RWPE2 (cell line): ENCODE measurements around the gene JAML.

Experiments used
- ATAC-seq: fragments of 200-7000 bp; cut with Tn5 transposase; 3 replicates; pipeline ENCODE4 v1.9.1; 2021; ENCODE audit warnings: low read depth
- DNase-seq: peaks from one replicate; pipeline ENCODE4 v3.0.0-alpha.2; 2020; ENCODE audit warnings: low spot score
- H3K27ac ChIP-seq: fragments of 450-650 bp; 2 replicates; pipeline ENCODE4 v1.5.1; 2017; ENCODE audit warnings: mild to moderate bottlenecking; ENCODE audit not compliant: poor library complexity, severe bottlenecking
- H3K27me3 ChIP-seq: fragments of 250-450 bp; sonication (Bioruptor Pico); 2 replicates; pipeline ENCODE4 v1.5.1; 2021; ENCODE audit warnings: mild to moderate bottlenecking, moderate library complexity; ENCODE audit not compliant: insufficient read depth, poor library complexity, severe bottlenecking
- H3K36me3 ChIP-seq: fragments of 250-450 bp; sonication (Bioruptor Pico); 2 replicates; pipeline ENCODE4 v1.5.1; 2020; ENCODE audit warnings: low read depth, mild to moderate bottlenecking, moderate library complexity
- H3K4me1 ChIP-seq: fragments of 250-450 bp; sonication (Bioruptor Pico); 2 replicates; pipeline ENCODE4 v1.5.1; 2021; ENCODE audit warnings: mild to moderate bottlenecking, moderate library complexity; ENCODE audit not compliant: insufficient read depth, poor library complexity, severe bottlenecking
- H3K4me3 ChIP-seq: fragments of 250-450 bp; sonication (Bioruptor Pico); 2 replicates; pipeline ENCODE4 v1.5.1; 2021; ENCODE audit warnings: mild to moderate bottlenecking, moderate library complexity; ENCODE audit not compliant: severe bottlenecking
- H3K9me3 ChIP-seq: fragments of 250-450 bp; sonication (Bioruptor Pico); 2 replicates; pipeline ENCODE4 v1.5.1; 2021; ENCODE audit warnings: mild to moderate bottlenecking, moderate library complexity; ENCODE audit not compliant: severe bottlenecking
- CTCF ChIP-seq: fragments of 450-650 bp; IDR thresholded peaks from one replicate; pipeline ENCODE4 v1.5.1; 2017; ENCODE audit warnings: mild to moderate bottlenecking, moderate library complexity; ENCODE audit not compliant: poor library complexity, severe bottlenecking

JAML gene

GRCh38 chr11:118206391-118207031 is 18.3 kb downstream of the JAML start:
- H3K4me1 ChIP-seq = no peaks in the 10 kb centered on the region
- no peaks in the 10 kb centered on the region for H3K27me3 ChIP-seq
- no peak for TF ChIP-seq CTCF
- no peak for ATAC-seq
- no peaks in the 10 kb centered on the region for H3K36me3 ChIP-seq
- no peaks in the 10 kb centered on the region for H3K9me3 ChIP-seq
- no peak overlapping the region for H3K27ac ChIP-seq
- no peak overlapping the region for H3K4me3 ChIP-seq
- DNase-seq = no peak

- no peak overlapping the region for H3K4me3 ChIP-seq
- H3K4me1 ChIP-seq = no peaks in the 10 kb centered on the region
- no peaks in the 10 kb centered on the region for H3K9me3 ChIP-seq
- no peak overlapping the region for H3K27ac ChIP-seq
- no peak for DNase-seq
- no peak for ATAC-seq
- TF ChIP-seq CTCF = no peak
- no peaks in the 10 kb centered on the region for H3K27me3 ChIP-seq
- no peaks in the 10 kb centered on the region for H3K36me3 ChIP-seq
These were observed 19.0 kb downstream of the JAML start for GRCh38 chr11:118205606-118206378.

- Histone ChIP-seq H3K4me1 (no peaks in the 10 kb centered on the region), H3K27ac (no peak overlapping the region), H3K36me3 (no peaks in the 10 kb centered on the region), H3K27me3 (no peaks in the 10 kb centered on the region), H3K4me3 (no peak overlapping the region), H3K9me3 (no peaks in the 10 kb centered on the region)
- ATAC-seq (no peak), DNase-seq (no peak)
- TF ChIP-seq CTCF = no peak
These were observed 22.0 kb downstream of the JAML start for GRCh38 chr11:118202599-118203422.

GRCh38 chr11:118201966-118202365 is 22.8 kb downstream of the JAML start:
- no peaks in the 10 kb centered on the region for H3K27me3 ChIP-seq
- no peaks in the 10 kb centered on the region for H3K4me1 ChIP-seq
- TF ChIP-seq CTCF = no peak
- no peak overlapping the region for H3K4me3 ChIP-seq
- no peak overlapping the region for H3K27ac ChIP-seq
- ATAC-seq (no peak), DNase-seq (no peak)
- no peaks in the 10 kb centered on the region for H3K36me3 ChIP-seq
- H3K9me3 ChIP-seq = no peaks in the 10 kb centered on the region
